ENCODE data around the gene KIF7.

The KIF7 gene

DNA sequence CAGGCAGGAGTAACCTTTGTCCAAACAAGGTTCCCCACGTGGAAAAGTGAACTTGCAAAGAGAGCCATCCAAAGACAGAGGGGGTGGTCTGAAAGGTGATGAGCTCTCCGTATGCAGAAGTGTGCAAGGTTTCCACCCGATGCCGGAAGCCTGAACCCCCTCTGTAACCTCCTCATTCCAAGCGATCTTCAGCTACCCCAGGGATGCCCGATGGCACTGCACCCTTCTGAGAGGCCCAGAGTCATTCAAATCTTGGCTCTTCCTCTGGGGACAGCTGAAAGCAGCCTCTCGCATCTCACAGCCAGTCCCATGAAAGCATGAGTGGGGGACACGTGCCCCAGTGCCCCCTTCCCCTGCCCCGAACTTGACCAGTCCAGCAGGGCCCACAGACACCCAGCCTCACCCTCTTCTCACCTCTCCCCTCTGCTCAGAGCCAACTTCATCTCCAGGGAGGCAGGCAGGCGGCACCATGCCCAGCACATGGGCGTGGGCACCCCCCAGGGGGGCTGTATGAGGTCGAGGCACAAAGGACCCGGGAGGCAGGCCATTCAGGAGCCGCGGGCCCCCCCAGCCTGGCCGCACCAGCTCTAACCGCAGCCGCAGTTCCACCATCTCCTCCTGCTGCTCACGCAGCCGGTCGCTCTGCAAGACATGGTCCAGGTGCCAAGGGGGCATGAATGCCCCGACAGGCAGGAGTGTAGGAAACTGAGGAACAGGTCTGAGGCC is 8.7 kb downstream of the KIF7 start:
- Histone ChIP-seq H3K9me3 (ENCODE audit: insufficient read depth, low read depth, low read length) (no peaks in the 10 kb centered on the region), H3K4me1 (ENCODE audit: insufficient read depth, low read length) (no peaks in the 10 kb centered on the region), H3K9ac (ENCODE audit: low read depth, low read length) (no peak overlapping the region), H3K27me3 (ENCODE audit: insufficient read depth, low read length) (no peaks in the 10 kb centered on the region), H3K4me3 (ENCODE audit: low read length) (no peak overlapping the region), H3K36me3 (ENCODE audit: insufficient read depth, low read depth, low read length) (peaks cover 29% of the 10 kb centered on the region), H3K27ac (ENCODE audit: low read length) (no peak overlapping the region)

- Histone ChIP-seq H3K9ac (ENCODE audit: low read depth, low read length) (no peak overlapping the region), H3K27ac (ENCODE audit: low read length) (no peak overlapping the region), H3K4me3 (ENCODE audit: low read length) (no peak overlapping the region), H3K9me3 (ENCODE audit: insufficient read depth, low read depth, low read length) (no peaks in the 10 kb centered on the region), H3K36me3 (ENCODE audit: insufficient read depth, low read depth, low read length) (peaks cover 35% of the 10 kb centered on the region), H3K4me1 (ENCODE audit: insufficient read depth, low read length) (no peaks in the 10 kb centered on the region), H3K27me3 (ENCODE audit: insufficient read depth, low read length) (no peaks in the 10 kb centered on the region)
Measured at GRCh38 chr15:89645680-89646079, 9.6 kb downstream of the KIF7 start.

GRCh38 chr15:89642106-89642505 is 13.2 kb downstream of the KIF7 start:
- H3K27ac ChIP-seq (ENCODE audit: low read length): no peak overlapping the region
- peaks cover 37% of the 10 kb centered on the region for H3K36me3 ChIP-seq (ENCODE audit: insufficient read depth, low read depth, low read length)
- H3K27me3 ChIP-seq (ENCODE audit: insufficient read depth, low read length): no peaks in the 10 kb centered on the region
- H3K9ac ChIP-seq (ENCODE audit: low read depth, low read length): no peak overlapping the region
- H3K4me1 ChIP-seq (ENCODE audit: insufficient read depth, low read length): no peaks in the 10 kb centered on the region
- no peak overlapping the region for H3K4me3 ChIP-seq (ENCODE audit: low read length)
- peaks cover 3% of the 10 kb centered on the region; the same call in 1 of the 2 replicates for H3K9me3 ChIP-seq (ENCODE audit: insufficient read depth, low read depth, low read length)

DNA sequence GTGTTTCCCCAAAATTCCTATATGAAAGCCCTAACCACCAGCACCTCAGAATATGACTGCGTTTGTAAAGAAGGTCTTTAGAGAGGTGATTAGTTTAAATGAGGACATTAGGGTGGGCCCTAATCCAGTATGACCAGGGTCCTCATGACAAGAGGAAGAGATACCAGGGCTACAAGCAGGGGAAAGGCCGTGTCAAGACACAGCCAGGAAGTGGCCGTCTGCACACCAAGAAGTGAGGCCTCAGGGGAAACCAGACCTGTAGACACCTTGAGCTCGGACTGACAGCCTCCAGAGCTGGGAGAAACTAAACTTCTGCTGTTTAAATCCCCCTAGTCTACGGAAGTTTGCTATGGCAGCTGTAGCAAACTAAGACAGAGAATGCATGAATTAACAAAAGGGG is 14.2 kb downstream of the KIF7 start:
- peaks cover 3% of the 10 kb centered on the region; the same call in 1 of the 2 replicates for H3K9me3 ChIP-seq (ENCODE audit: insufficient read depth, low read depth, low read length)

GRCh38 chr15:89640245-89640644 is 15.0 kb downstream of the KIF7 start:
- Histone ChIP-seq H3K9ac (ENCODE audit: low read depth, low read length) (no peak overlapping the region), H3K4me1 (ENCODE audit: insufficient read depth, low read length) (no peaks in the 10 kb centered on the region), H3K36me3 (ENCODE audit: insufficient read depth, low read depth, low read length) (peaks cover 29% of the 10 kb centered on the region)

More for the DNA sequence above, 14.2 kb downstream of the KIF7 start:
- Histone ChIP-seq H3K27me3 (ENCODE audit: insufficient read depth, low read length) (no peaks in the 10 kb centered on the region), H3K27ac (ENCODE audit: low read length) (no peak overlapping the region), H3K36me3 (ENCODE audit: insufficient read depth, low read depth, low read length) (peaks cover 32% of the 10 kb centered on the region), H3K4me1 (ENCODE audit: insufficient read depth, low read length) (no peaks in the 10 kb centered on the region), H3K9ac (ENCODE audit: low read depth, low read length) (no peak overlapping the region), H3K4me3 (ENCODE audit: low read length) (no peak overlapping the region)

GRCh38 chr15:89633585-89633984 is 21.7 kb downstream of the KIF7 start:
- Histone ChIP-seq H3K4me3 (ENCODE audit: low read length) (no peak overlapping the region), H3K9me3 (ENCODE audit: insufficient read depth, low read depth, low read length) (peaks cover 23% of the 10 kb centered on the region), H3K27ac (ENCODE audit: low read length) (no peak overlapping the region), H3K36me3 (ENCODE audit: insufficient read depth, low read depth, low read length) (peaks cover 52% of the 10 kb centered on the region), H3K4me1 (ENCODE audit: insufficient read depth, low read length) (no peaks in the 10 kb centered on the region), H3K27me3 (ENCODE audit: insufficient read depth, low read length) (no peaks in the 10 kb centered on the region), H3K9ac (ENCODE audit: low read depth, low read length) (no peak overlapping the region)

More at GRCh38 chr15:89640245-89640644, 15.0 kb downstream of the KIF7 start:
- H3K27ac ChIP-seq (ENCODE audit: low read length): no peak overlapping the region
- no peaks in the 10 kb centered on the region for H3K27me3 ChIP-seq (ENCODE audit: insufficient read depth, low read length)
- H3K9me3 ChIP-seq (ENCODE audit: insufficient read depth, low read depth, low read length): peaks cover 3% of the 10 kb centered on the region; the same call in 1 of the 2 replicates
- no peak overlapping the region for H3K4me3 ChIP-seq (ENCODE audit: low read length)

GRCh38 chr15:89632563-89633430 is 22.5 kb downstream of the KIF7 start:
- no peak overlapping the region for H3K9ac ChIP-seq (ENCODE audit: low read depth, low read length)
- H3K36me3 ChIP-seq (ENCODE audit: insufficient read depth, low read depth, low read length): peaks cover 59% of the 10 kb centered on the region

GRCh38 chr15:89631902-89632264 is 23.4 kb downstream of the KIF7 start:
- no peaks in the 10 kb centered on the region for H3K4me1 ChIP-seq (ENCODE audit: insufficient read depth, low read length)
- H3K4me3 ChIP-seq (ENCODE audit: low read length): no peak overlapping the region
- no peak overlapping the region for H3K9ac ChIP-seq (ENCODE audit: low read depth, low read length)
- peaks cover 23% of the 10 kb centered on the region for H3K9me3 ChIP-seq (ENCODE audit: insufficient read depth, low read depth, low read length)
- H3K36me3 ChIP-seq (ENCODE audit: insufficient read depth, low read depth, low read length): peaks cover 69% of the 10 kb centered on the region
- H3K27me3 ChIP-seq (ENCODE audit: insufficient read depth, low read length): no peaks in the 10 kb centered on the region
- no peak overlapping the region for H3K27ac ChIP-seq (ENCODE audit: low read length)

More at GRCh38 chr15:89632563-89633430, 22.5 kb downstream of the KIF7 start:
- Histone ChIP-seq H3K27me3 (ENCODE audit: insufficient read depth, low read length) (no peaks in the 10 kb centered on the region), H3K9me3 (ENCODE audit: insufficient read depth, low read depth, low read length) (peaks cover 23% of the 10 kb centered on the region), H3K4me1 (ENCODE audit: insufficient read depth, low read length) (no peaks in the 10 kb centered on the region), H3K27ac (ENCODE audit: low read length) (no peak overlapping the region), H3K4me3 (ENCODE audit: low read length) (no peak overlapping the region)

- H3K4me1 ChIP-seq (ENCODE audit: insufficient read depth, low read length): no peaks in the 10 kb centered on the region
- H3K9ac ChIP-seq (ENCODE audit: low read depth, low read length): no peak overlapping the region
- no peak overlapping the region for H3K27ac ChIP-seq (ENCODE audit: low read length)
- H3K9me3 ChIP-seq (ENCODE audit: insufficient read depth, low read depth, low read length): peaks cover 23% of the 10 kb centered on the region
- H3K36me3 ChIP-seq (ENCODE audit: insufficient read depth, low read depth, low read length): peaks cover 75% of the 10 kb centered on the region
- H3K27me3 ChIP-seq (ENCODE audit: insufficient read depth, low read length): no peaks in the 10 kb centered on the region
- no peak overlapping the region for H3K4me3 ChIP-seq (ENCODE audit: low read length)
Measured at GRCh38 chr15:89630974-89631901, 24.0 kb downstream of the KIF7 start.

DNA sequence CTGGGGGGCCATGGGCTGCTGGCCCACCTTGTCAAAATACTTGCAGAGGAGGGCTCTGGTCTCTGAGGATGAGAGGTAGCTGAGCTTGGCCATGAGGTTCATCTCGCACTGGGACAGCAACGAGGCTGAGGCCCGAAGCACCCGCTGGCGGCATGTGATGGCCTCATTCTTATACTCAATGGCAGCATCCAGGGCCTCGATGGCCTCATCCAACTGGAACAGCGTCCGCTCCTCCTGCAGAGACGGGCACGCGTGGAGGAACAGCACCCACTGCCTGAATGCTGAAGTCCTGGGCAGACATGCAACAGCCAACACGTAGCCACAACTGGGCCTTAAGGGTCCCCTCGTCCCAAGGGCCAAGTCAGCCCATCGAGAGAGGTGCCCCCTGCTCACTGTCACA is 25.0 kb downstream of the KIF7 start:
- no peaks in the 10 kb centered on the region for H3K27me3 ChIP-seq (ENCODE audit: insufficient read depth, low read length)
- H3K9me3 ChIP-seq (ENCODE audit: insufficient read depth, low read depth, low read length): peaks cover 23% of the 10 kb centered on the region
- H3K9ac ChIP-seq (ENCODE audit: low read depth, low read length): no peak overlapping the region
- no peaks in the 10 kb centered on the region for H3K4me1 ChIP-seq (ENCODE audit: insufficient read depth, low read length)
- H3K27ac ChIP-seq (ENCODE audit: low read length): no peak overlapping the region
- peaks cover 85% of the 10 kb centered on the region for H3K36me3 ChIP-seq (ENCODE audit: insufficient read depth, low read depth, low read length)
- no peak overlapping the region for H3K4me3 ChIP-seq (ENCODE audit: low read length)

- H3K9ac ChIP-seq (ENCODE audit: low read depth, low read length): no peak overlapping the region
- no peaks in the 10 kb centered on the region for H3K27me3 ChIP-seq (ENCODE audit: insufficient read depth, low read length)
- H3K4me3 ChIP-seq (ENCODE audit: low read length): no peak overlapping the region
- peaks cover 23% of the 10 kb centered on the region for H3K9me3 ChIP-seq (ENCODE audit: insufficient read depth, low read depth, low read length)
- H3K4me1 ChIP-seq (ENCODE audit: insufficient read depth, low read length): no peaks in the 10 kb centered on the region
- no peak overlapping the region for H3K27ac ChIP-seq (ENCODE audit: low read length)
- peaks cover 89% of the 10 kb centered on the region for H3K36me3 ChIP-seq (ENCODE audit: insufficient read depth, low read depth, low read length)
Measured at GRCh38 chr15:89629829-89630228, 25.4 kb downstream of the KIF7 start.

Measured in iPS-20b (cell line).